Mesodermal cell (in vitro differentiated cells): ENCODE results near the gene SLC6A13.
"Not testable (repeated sequence)": the region's sequence is repeated elsewhere in the genome, so short reads cannot be mapped to it uniquely, and the experiment has no call there.

Experiments used
- H3K27ac ChIP-seq: 2 replicates; pipeline ENCODE4 v1.7.0; 2013; ENCODE audit warnings: mild to moderate bottlenecking, low read depth, low read length, moderate library complexity; ENCODE audit not compliant: severe bottlenecking
- H3K36me3 ChIP-seq: 2 replicates; pipeline ENCODE4 v1.7.1; 2013; ENCODE audit warnings: mild to moderate bottlenecking, low read length, moderate library complexity; ENCODE audit not compliant: control insufficient read depth, insufficient read depth
- H3K4me1 ChIP-seq: one replicate; pipeline ENCODE4 v1.7.1; 2013; ENCODE audit warnings: mild to moderate bottlenecking, low read length; ENCODE audit not compliant: insufficient read depth, control insufficient read depth, poor library complexity, severe bottlenecking
- H3K4me3 ChIP-seq: 2 replicates; pipeline ENCODE4 v1.7.0; 2013; ENCODE audit warnings: low read length, control low read depth, mild to moderate bottlenecking; ENCODE audit not compliant: insufficient read depth, poor library complexity, severe bottlenecking; ENCODE audit errors: extremely low read depth
- H3K9me3 ChIP-seq: 2 replicates; pipeline ENCODE4 v1.7.1; 2013; ENCODE audit warnings: mild to moderate bottlenecking, low read length, moderate library complexity; ENCODE audit not compliant: control insufficient read depth
- WGBS, 2 experiments: methylation state at CpG; one replicate each; pipeline ENCODE4 v1.1.5; 2013; ENCODE audit warnings: missing lambda C conversion rate in 2 of 2; ENCODE audit not compliant: insufficient coverage in 2 of 2; 5-methylcytosine and 5-hydroxymethylcytosine counted together

Gene SLC6A13

GRCh38 chr12:189622-189962, 73.0 kb downstream of the SLC6A13 start:
- 83 to 87% methylated on average over 4 to 5 of the region's 6 CpGs for WGBS, 2 experiments
- Histone ChIP-seq H3K27ac (no peak overlapping the region), H3K36me3 (no peaks in the 10 kb centered on the region), H3K4me1 (peaks cover 2% of the 10 kb centered on the region), H3K9me3 (no peaks in the 10 kb centered on the region), H3K4me3 (no peak overlapping the region)

- Histone ChIP-seq H3K9me3 (no peaks in the 10 kb centered on the region), H3K36me3 (no peaks in the 10 kb centered on the region), H3K4me1 (peaks cover 2% of the 10 kb centered on the region), H3K27ac (no peak overlapping the region), H3K4me3 (peak overlapping the region; percentile 42)
- 12 to 15% methylated on average over 46 of the region's 52 CpGs for WGBS, 2 experiments
These were observed 73.6 kb downstream of the SLC6A13 start for GRCh38 chr12:188910-189621.

GRCh38 chr12:187986-188909, 74.4 kb downstream of the SLC6A13 start:
- not testable (repeated sequence) for H3K9me3 ChIP-seq, H3K4me1 ChIP-seq, H3K27ac ChIP-seq, H3K36me3 ChIP-seq
- WGBS, 2 experiments: 25 to 28% methylated on average over 32 to 46 of the region's 53 CpGs
- peak overlapping the region; percentile 42 for H3K4me3 ChIP-seq

- H3K4me1 ChIP-seq: peaks cover 16% of the 10 kb centered on the region
- H3K27ac ChIP-seq: no peak overlapping the region
- H3K36me3 ChIP-seq: no peaks in the 10 kb centered on the region
- no peak overlapping the region for H3K4me3 ChIP-seq
- H3K9me3 ChIP-seq: no peaks in the 10 kb centered on the region
- WGBS, 2 experiments: 89 to 92% methylated on average over 8 to 11 of the region's 11 CpGs
These were observed 76.5 kb downstream of the SLC6A13 start for GRCh38 chr12:186006-186625.

GRCh38 chr12:185576-185955, 77.1 kb downstream of the SLC6A13 start:
- 90 to 93% methylated on average over 7 of the region's 8 CpGs for WGBS, 2 experiments
- H3K36me3 ChIP-seq: no peaks in the 10 kb centered on the region
- peaks cover 16% of the 10 kb centered on the region for H3K4me1 ChIP-seq
- H3K9me3 ChIP-seq: no peaks in the 10 kb centered on the region
- no peak overlapping the region for H3K27ac ChIP-seq
- H3K4me3 ChIP-seq: no peak overlapping the region

GRCh38 chr12:184811-185575, 77.6 kb downstream of the SLC6A13 start:
- H3K27ac ChIP-seq: no peak overlapping the region
- H3K9me3 ChIP-seq: no peaks in the 10 kb centered on the region
- no peak overlapping the region for H3K4me3 ChIP-seq
- H3K36me3 ChIP-seq: no peaks in the 10 kb centered on the region
- peaks cover 22% of the 10 kb centered on the region for H3K4me1 ChIP-seq
- WGBS, 2 experiments: 84 to 98% methylated on average over 10 to 11 of the region's 13 CpGs

GRCh38 chr12:182381-182892, 80.2 kb downstream of the SLC6A13 start:
- WGBS, 2 experiments: 70% methylated on average over 6 to 9 of the region's 10 CpGs
- peak overlapping the region; percentile 79 for H3K27ac ChIP-seq
- H3K36me3 ChIP-seq: no peaks in the 10 kb centered on the region
- peaks cover 42% of the 10 kb centered on the region for H3K4me1 ChIP-seq
- no peaks in the 10 kb centered on the region for H3K9me3 ChIP-seq
- no peak overlapping the region for H3K4me3 ChIP-seq

GRCh38 chr12:181921-182320, 80.7 kb downstream of the SLC6A13 start:
- WGBS, 2 experiments: 89% methylated on average over 13 to 17 of the region's 17 CpGs
- Histone ChIP-seq H3K36me3 (no peaks in the 10 kb centered on the region), H3K4me1 (peaks cover 44% of the 10 kb centered on the region), H3K27ac (peak overlapping the region; percentile 79), H3K9me3 (no peaks in the 10 kb centered on the region), H3K4me3 (no peak overlapping the region)

- Histone ChIP-seq H3K36me3 (no peaks in the 10 kb centered on the region), H3K9me3 (no peaks in the 10 kb centered on the region), H3K4me1 (peaks cover 56% of the 10 kb centered on the region), H3K27ac (no peak overlapping the region), H3K4me3 (no peak overlapping the region)
- WGBS, 2 experiments: 88 to 90% methylated on average over 8 of the region's 8 CpGs
These were observed 82.2 kb downstream of the SLC6A13 start for GRCh38 chr12:180445-180844.

- WGBS, 2 experiments: 92 to 93% methylated on average over 4 to 5 of the region's 5 CpGs
- Histone ChIP-seq H3K9me3 (no peaks in the 10 kb centered on the region), H3K4me1 (peaks cover 62% of the 10 kb centered on the region), H3K4me3 (no peak overlapping the region), H3K27ac (no peak overlapping the region), H3K36me3 (no peaks in the 10 kb centered on the region)
These were observed 82.8 kb downstream of the SLC6A13 start for GRCh38 chr12:179885-180284.
